ENCODE results near the gene C1QTNF1.
A peak's percentile ranks its signal among the peaks of the same experiment; 100 is the strongest.

Gene C1QTNF1

DNA sequence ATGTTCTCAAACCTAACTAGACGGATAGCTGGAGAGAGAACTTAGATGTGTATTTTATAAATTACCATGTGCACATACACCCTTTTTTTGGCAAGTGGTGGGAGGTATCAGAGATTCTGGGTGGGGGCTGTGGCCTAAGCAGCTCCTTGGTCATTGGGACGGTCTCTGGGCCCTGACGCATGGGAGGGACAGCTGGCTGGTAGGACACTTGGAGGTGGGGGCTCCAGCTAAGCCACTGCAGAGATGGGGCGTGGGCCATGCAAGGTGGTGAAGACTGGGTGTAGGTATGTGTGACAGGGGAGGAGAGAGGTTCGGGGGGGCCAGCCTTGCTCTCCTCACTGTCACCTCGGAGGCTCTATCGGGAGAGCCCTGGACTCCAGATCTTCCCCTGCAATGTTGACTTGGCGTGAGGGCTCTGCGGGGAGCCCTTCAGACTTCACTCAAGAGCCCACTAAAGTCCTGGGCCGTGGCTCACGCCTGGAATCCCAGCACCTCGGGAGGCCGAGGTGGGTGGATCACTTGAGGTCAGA is 17.1 kb downstream of the C1QTNF1 start:
- Histone ChIP-seq H3K36me3 (ENCODE audit: control insufficient read depth, insufficient read depth, low read length) (no peaks in the 10 kb centered on the region), H3K27ac (no peak overlapping the region), H3K9me3 (ENCODE audit: control insufficient read depth, low read length) (no peaks in the 10 kb centered on the region), H3K4me3 (ENCODE audit: low read depth, low read length) (no peak overlapping the region), H3K79me2 (no peaks in the 10 kb centered on the region), H3K4me1 (no peaks in the 10 kb centered on the region), H3K4me2 (ENCODE audit: low read length) (no peak overlapping the region), H3K9ac (no peak overlapping the region), H3K27me3 (ENCODE audit: control insufficient read depth, insufficient read depth, low read length) (no peaks in the 10 kb centered on the region), H2AFZ (no peak overlapping the region)
- no peak for TF ChIP-seq CTCF (IDR thresholded peaks at IDR 0.05)

GRCh38 chr17:79041723-79042420 is 17.9 kb downstream of the C1QTNF1 start:
- Histone ChIP-seq H3K79me2 (no peaks in the 10 kb centered on the region), H3K27ac (no peak overlapping the region), H2AFZ (no peak overlapping the region), H3K27me3 (ENCODE audit: control insufficient read depth, insufficient read depth, low read length) (no peaks in the 10 kb centered on the region), H3K4me1 (no peaks in the 10 kb centered on the region), H3K9me3 (ENCODE audit: control insufficient read depth, low read length) (no peaks in the 10 kb centered on the region), H3K9ac (no peak overlapping the region), H3K4me3 (ENCODE audit: low read depth, low read length) (no peak overlapping the region), H3K4me2 (ENCODE audit: low read length) (no peak overlapping the region), H3K36me3 (ENCODE audit: control insufficient read depth, insufficient read depth, low read length) (no peaks in the 10 kb centered on the region)
- no peak for TF ChIP-seq CTCF (IDR thresholded peaks at IDR 0.05)

- Histone ChIP-seq H3K4me1 (no peaks in the 10 kb centered on the region), H3K27ac (no peak overlapping the region), H3K36me3 (ENCODE audit: control insufficient read depth, insufficient read depth, low read length) (no peaks in the 10 kb centered on the region), H3K9ac (no peak overlapping the region), H3K79me2 (no peaks in the 10 kb centered on the region), H3K4me2 (ENCODE audit: low read length) (no peak overlapping the region), H2AFZ (no peak overlapping the region), H3K9me3 (ENCODE audit: control insufficient read depth, low read length) (no peaks in the 10 kb centered on the region), H3K27me3 (ENCODE audit: control insufficient read depth, insufficient read depth, low read length) (no peaks in the 10 kb centered on the region), H3K4me3 (ENCODE audit: low read depth, low read length) (no peak overlapping the region)
- TF ChIP-seq CTCF (IDR thresholded peaks at IDR 0.05) = peak; percentile 77
Measured at GRCh38 chr17:79042421-79043190, 18.6 kb downstream of the C1QTNF1 start.

- H2AFZ ChIP-seq = no peak overlapping the region
- H3K27me3 ChIP-seq (ENCODE audit: control insufficient read depth, insufficient read depth, low read length) = no peaks in the 10 kb centered on the region
- no peaks in the 10 kb centered on the region for H3K9me3 ChIP-seq (ENCODE audit: control insufficient read depth, low read length)
- no peak overlapping the region for H3K4me2 ChIP-seq (ENCODE audit: low read length)
- H3K4me3 ChIP-seq (ENCODE audit: low read depth, low read length) = no peak overlapping the region
- TF ChIP-seq CTCF (IDR thresholded peaks at IDR 0.05) = no peak
- no peaks in the 10 kb centered on the region for H3K36me3 ChIP-seq (ENCODE audit: control insufficient read depth, insufficient read depth, low read length)
- no peak overlapping the region for H3K9ac ChIP-seq
- H3K4me1 ChIP-seq = no peaks in the 10 kb centered on the region
- H3K27ac ChIP-seq = no peak overlapping the region
- H3K79me2 ChIP-seq = no peaks in the 10 kb centered on the region
Measured at GRCh38 chr17:79043191-79043930, 19.4 kb downstream of the C1QTNF1 start.

Data from parathyroid adenoma (tissue), 2 donors.